PC-9 (cell line): ENCODE results near the gene SERP2. TPM values are rescaled to one million over a fixed set of nuclear protein-coding genes. Genes with fewer than 3 reads are reported as not detected.

Source experiments
- BruUV-seq: library from RNA; stranded (reverse); fragments of 400-500 nt; replicated peaks from 2 replicates; lab custom pipeline; 2021; lab: Mats Ljungman, UMichigan
- CTCF ChIA-PET: fragments of 300-600 bp; sonication (Branson Sonifier 250); formaldehyde crosslinking; loops from one replicate; lab custom pipeline; 2022; ENCODE audit warnings: antibody characterized with exemption; lab: Charles Lee
- POLR2A ChIA-PET: fragments of 300-600 bp; sonication (Branson Sonifier 250); formaldehyde crosslinking; loops from one replicate; lab custom pipeline; 2022; ENCODE audit warnings: antibody characterized with exemption; ENCODE audit not compliant: unreplicated experiment; lab: Charles Lee
- DNase-seq, 2 experiments: peaks; one replicate each; pipeline versions ENCODE4 v3.0.0 to v3.0.0-alpha.2; 2015 to 2022; ENCODE audit warnings: mixed read lengths in 1 of 2
- H2AFZ ChIP-seq: fragments of 200-600 bp; sonication (generic); 2 replicates; pipeline ENCODE4 v1.8.1; 2017; ENCODE audit warnings: antibody characterized with exemption
- H3F3A ChIP-seq: fragments of 200-600 bp; sonication (generic); 2 replicates; pipeline ENCODE4 v1.8.1; 2017; ENCODE audit warnings: antibody characterized with exemption, mild to moderate bottlenecking, low read depth; ENCODE audit not compliant: insufficient read depth
- H3K27ac ChIP-seq: fragments of 200-600 bp; sonication (generic); 2 replicates; pipeline ENCODE4 v1.6.1; 2016; ENCODE audit warnings: mixed run types
- H3K27me3 ChIP-seq: fragments of 200-600 bp; sonication (generic); 2 replicates; pipeline ENCODE4 v1.6.1; 2016; ENCODE audit warnings: low read depth, mixed run types; ENCODE audit not compliant: insufficient read depth
- H3K36me3 ChIP-seq: fragments of 200-600 bp; sonication (generic); 2 replicates; pipeline ENCODE4 v1.6.1; 2016; ENCODE audit warnings: low read depth, mixed run types
- H3K4me1 ChIP-seq: fragments of 200-600 bp; sonication (generic); replicated peaks from 2 replicates; pipeline ENCODE4 v1.6.1; 2016; ENCODE audit warnings: mixed run types; ENCODE audit not compliant: insufficient read depth
- H3K4me2 ChIP-seq: fragments of 200-600 bp; sonication (generic); 2 replicates; pipeline ENCODE4 v1.6.1; 2017; ENCODE audit warnings: mixed run types
- H3K4me3 ChIP-seq: fragments of 200-600 bp; sonication (generic); 2 replicates; pipeline ENCODE4 v1.6.1; 2016; ENCODE audit warnings: mixed run types
- H3K79me2 ChIP-seq: fragments of 200-600 bp; sonication (generic); 2 replicates; pipeline ENCODE4 v1.6.1; 2017; ENCODE audit warnings: low read depth, mixed run types
- H3K9me2 ChIP-seq: fragments of 200-600 bp; sonication (generic); 2 replicates; pipeline ENCODE4 v1.8.1; 2017; ENCODE audit warnings: mild to moderate bottlenecking; ENCODE audit not compliant: insufficient read depth
- H3K9me3 ChIP-seq: fragments of 200-600 bp; sonication (generic); 2 replicates; pipeline ENCODE4 v1.8.1; 2016; ENCODE audit warnings: low read depth; ENCODE audit not compliant: insufficient read depth
- H4K20me1 ChIP-seq: fragments of 200-600 bp; sonication (generic); 2 replicates; pipeline ENCODE4 v1.8.1; 2017; ENCODE audit not compliant: insufficient read depth
- CTCF ChIP-seq: fragments of 200-600 bp; sonication (generic); conservative IDR thresholded peaks from 2 replicates; pipeline ENCODE4 v1.6.1; 2017; ENCODE audit warnings: mixed run types, antibody characterized with exemption, mild to moderate bottlenecking, moderate library complexity
- EZH2 ChIP-seq: fragments of 200-600 bp; sonication (generic); IDR thresholded peaks from 2 replicates; pipeline ENCODE4 v1.8.0; 2017; ENCODE audit warnings: antibody characterized with exemption, low read depth
- intact Hi-C: fragments of 100-400 bp; cut with micrococcal nuclease; formaldehyde crosslinking; loops from one replicate; pipeline ENCODE4 v1.10.0; 2022; ENCODE audit not compliant: unreplicated experiment
- total RNA-seq: library from RNA; stranded (reverse); gene quantifications from 2 replicates; pipeline ENCODE4 v1.2.3, GENCODE V29; 2021

The SERP2 gene
- total RNA-seq, 1 experiment from 2014 or later: 0.70 TPM

GRCh38 chr13:44352671-44353070, 21.0 kb upstream of the SERP2 start:
- H3K79me2 ChIP-seq: no peaks in the 10 kb centered on the region
- TF ChIP-seq EZH2 (no peak), CTCF (no peak)
- no peaks in the 10 kb centered on the region; the same call in 1 of the 2 replicates for H3K9me3 ChIP-seq
- H3K36me3 ChIP-seq: no peaks in the 10 kb centered on the region
- H3K4me2 ChIP-seq: no peak overlapping the region
- H3F3A ChIP-seq: no peaks in the 10 kb centered on the region
- no peak overlapping the region for H2AFZ ChIP-seq
- BruUV-seq: no TSS peak
- no peaks in the 10 kb centered on the region for H3K9me2 ChIP-seq
- H4K20me1 ChIP-seq: no peaks in the 10 kb centered on the region
- no peaks in the 10 kb centered on the region for H3K4me1 ChIP-seq
- no peak for DNase-seq
- H3K27me3 ChIP-seq: no peaks in the 10 kb centered on the region
- no peak overlapping the region for H3K27ac ChIP-seq
- H3K4me3 ChIP-seq: no peak overlapping the region
- intact Hi-C loops: no loop called here
- ChIA-PET POLR2A (no interaction called here), CTCF (no interaction called here)

- DNase-seq: no peak
- no TSS peak for BruUV-seq
- POLR2A ChIA-PET: no interaction called here
- CTCF ChIA-PET: no interaction called here
- no peaks in the 10 kb centered on the region for H3K27me3 ChIP-seq
- intact Hi-C loops: no loop called here
- no peak overlapping the region for H2AFZ ChIP-seq
- H3K4me1 ChIP-seq: peaks cover 1% of the 10 kb centered on the region; the same call in 1 of the 2 replicates
- no peaks in the 10 kb centered on the region for H3K9me2 ChIP-seq
- H3K4me2 ChIP-seq: no peak overlapping the region
- H3K27ac ChIP-seq: no peak overlapping the region
- no peaks in the 10 kb centered on the region for H3K36me3 ChIP-seq
- no peak for TF ChIP-seq CTCF
- no peak for TF ChIP-seq EZH2
- no peak overlapping the region for H3K4me3 ChIP-seq
- H3F3A ChIP-seq: peaks cover 5% of the 10 kb centered on the region; the same call in 1 of the 2 replicates
- H4K20me1 ChIP-seq: no peaks in the 10 kb centered on the region
- H3K9me3 ChIP-seq: no peaks in the 10 kb centered on the region; the same call in 1 of the 2 replicates
- H3K79me2 ChIP-seq: no peaks in the 10 kb centered on the region
These were observed 19.3 kb upstream of the SERP2 start for GRCh38 chr13:44354331-44354730.

GRCh38 chr13:44354884-44355283, 18.7 kb upstream of the SERP2 start:
- Histone ChIP-seq H4K20me1 (no peaks in the 10 kb centered on the region), H3K27ac (no peak overlapping the region), H3K9me3 (no peaks in the 10 kb centered on the region; the same call in 1 of the 2 replicates), H2AFZ (no peak overlapping the region), H3K79me2 (no peaks in the 10 kb centered on the region), H3K9me2 (no peaks in the 10 kb centered on the region), H3K4me2 (no peak overlapping the region), H3F3A (peaks cover 5% of the 10 kb centered on the region; the same call in 1 of the 2 replicates), H3K4me3 (no peak overlapping the region), H3K27me3 (no peaks in the 10 kb centered on the region), H3K4me1 (peaks cover 7% of the 10 kb centered on the region), H3K36me3 (no peaks in the 10 kb centered on the region)
- CTCF ChIA-PET: no interaction called here
- TF ChIP-seq CTCF: no peak
- TF ChIP-seq EZH2: no peak
- POLR2A ChIA-PET: no interaction called here
- no TSS peak for BruUV-seq
- no peak for DNase-seq
- intact Hi-C loops: no loop called here
